GM18499 (cell line): ENCODE results near the gene GFM1.
A peak's percentile ranks its signal among the peaks of the same experiment; 100 is the strongest.

ENCODE experiments used
- ATAC-seq: cut with Tn5 transposase; IDR thresholded peaks from one replicate; pipeline ENCODE4 v1.9.1; 2021; ENCODE audit warnings: moderate number of reproducible peaks; ENCODE audit not compliant: insufficient read depth, unreplicated experiment

GFM1 gene

GRCh38 chr3:158722108-158722507 lies 77.8 kb downstream of the GFM1 start:
- ATAC-seq = no peak

GRCh38 chr3:158723991-158724390 lies 79.7 kb downstream of the GFM1 start:
- no peak for ATAC-seq

GRCh38 chr3:158725348-158726011 lies 81.2 kb downstream of the GFM1 start:
- ATAC-seq = no peak

GRCh38 chr3:158727206-158728060 lies 83.1 kb downstream of the GFM1 start:
- peak; percentile 51 for ATAC-seq

GRCh38 chr3:158728061-158728377 lies 83.7 kb downstream of the GFM1 start:
- no peak for ATAC-seq

GRCh38 chr3:158728851-158729250 lies 84.5 kb downstream of the GFM1 start:
- no peak for ATAC-seq

GRCh38 chr3:158731486-158731885 lies 87.2 kb downstream of the GFM1 start:
- no peak for ATAC-seq

- ATAC-seq = peak; percentile 54
These were observed 87.9 kb downstream of the GFM1 start, which contains the start of gene RARRES1 for GRCh38 chr3:158731938-158732855. TSS of gene RARRES1 (minus strand) at chr3:158732457. CDS start at chr3:158732415, 42 bp downstream.

- ATAC-seq = no peak
These were observed 88.5 kb downstream of the GFM1 start for GRCh38 chr3:158732856-158733200.

- no peak for ATAC-seq
These were observed 89.3 kb downstream of the GFM1 start for GRCh38 chr3:158733656-158734055.

GRCh38 chr3:158735296-158736033 lies 91.1 kb downstream of the GFM1 start:
- ATAC-seq = no peak

GRCh38 chr3:158737410-158737809 lies 93.1 kb downstream of the GFM1 start:
- ATAC-seq = no peak

- ATAC-seq = no peak
These were observed 93.8 kb downstream of the GFM1 start for GRCh38 chr3:158737976-158738615.

- no peak for ATAC-seq
These were observed 94.3 kb downstream of the GFM1 start for GRCh38 chr3:158738653-158739052.

GRCh38 chr3:158739078-158739477 lies 94.8 kb downstream of the GFM1 start:
- ATAC-seq = no peak

- ATAC-seq = no peak
These were observed 95.3 kb downstream of the GFM1 start for GRCh38 chr3:158739661-158740060.
